Retinal pigment epithelial cell (primary cell): ENCODE results near the gene NEDD4L.

ENCODE experiments used
- DNase-seq: peaks from one replicate; pipeline ENCODE4 v3.0.0-alpha.2; 2010; ENCODE audit warnings: low read depth
- H3K4me3 ChIP-seq: 2 replicates; pipeline ENCODE4 v1.5.1; 2011; ENCODE audit warnings: mild to moderate bottlenecking, low read length, control low read depth, moderate library complexity
- TF ChIP-seq, protein P1 (sequence below): conservative IDR thresholded peaks from 2 replicates; pipeline ENCODE4 v1.5.1; 2011; ENCODE audit warnings: low read depth, low read length, control low read depth, inconsistent platforms

The NEDD4L gene

DNA sequence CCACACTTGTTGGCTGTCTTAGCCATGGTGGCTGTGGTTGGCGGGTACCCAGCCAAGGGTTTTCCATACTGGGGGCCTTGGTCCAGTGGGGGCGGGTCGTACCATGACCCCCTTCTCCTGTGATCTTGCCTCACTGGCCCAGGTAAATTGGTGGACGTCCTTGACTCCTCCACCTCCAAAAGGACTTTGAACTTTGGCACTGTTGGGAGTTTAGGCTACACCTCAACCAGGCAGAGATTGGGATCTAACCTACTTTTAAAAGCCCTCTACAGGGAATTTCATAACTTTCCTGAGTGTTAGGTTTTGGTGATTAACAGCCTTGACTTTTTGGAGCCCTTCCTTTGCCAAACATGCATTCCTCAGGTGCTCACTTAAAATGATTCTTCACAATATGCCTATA, 106.7 kb downstream of the NEDD4L start:
- TF ChIP-seq, protein P1, sequence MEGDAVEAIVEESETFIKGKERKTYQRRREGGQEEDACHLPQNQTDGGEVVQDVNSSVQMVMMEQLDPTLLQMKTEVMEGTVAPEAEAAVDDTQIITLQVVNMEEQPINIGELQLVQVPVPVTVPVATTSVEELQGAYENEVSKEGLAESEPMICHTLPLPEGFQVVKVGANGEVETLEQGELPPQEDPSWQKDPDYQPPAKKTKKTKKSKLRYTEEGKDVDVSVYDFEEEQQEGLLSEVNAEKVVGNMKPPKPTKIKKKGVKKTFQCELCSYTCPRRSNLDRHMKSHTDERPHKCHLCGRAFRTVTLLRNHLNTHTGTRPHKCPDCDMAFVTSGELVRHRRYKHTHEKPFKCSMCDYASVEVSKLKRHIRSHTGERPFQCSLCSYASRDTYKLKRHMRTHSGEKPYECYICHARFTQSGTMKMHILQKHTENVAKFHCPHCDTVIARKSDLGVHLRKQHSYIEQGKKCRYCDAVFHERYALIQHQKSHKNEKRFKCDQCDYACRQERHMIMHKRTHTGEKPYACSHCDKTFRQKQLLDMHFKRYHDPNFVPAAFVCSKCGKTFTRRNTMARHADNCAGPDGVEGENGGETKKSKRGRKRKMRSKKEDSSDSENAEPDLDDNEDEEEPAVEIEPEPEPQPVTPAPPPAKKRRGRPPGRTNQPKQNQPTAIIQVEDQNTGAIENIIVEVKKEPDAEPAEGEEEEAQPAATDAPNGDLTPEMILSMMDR = no peak
- no peak overlapping the region for H3K4me3 ChIP-seq
- no peak for DNase-seq

DNA sequence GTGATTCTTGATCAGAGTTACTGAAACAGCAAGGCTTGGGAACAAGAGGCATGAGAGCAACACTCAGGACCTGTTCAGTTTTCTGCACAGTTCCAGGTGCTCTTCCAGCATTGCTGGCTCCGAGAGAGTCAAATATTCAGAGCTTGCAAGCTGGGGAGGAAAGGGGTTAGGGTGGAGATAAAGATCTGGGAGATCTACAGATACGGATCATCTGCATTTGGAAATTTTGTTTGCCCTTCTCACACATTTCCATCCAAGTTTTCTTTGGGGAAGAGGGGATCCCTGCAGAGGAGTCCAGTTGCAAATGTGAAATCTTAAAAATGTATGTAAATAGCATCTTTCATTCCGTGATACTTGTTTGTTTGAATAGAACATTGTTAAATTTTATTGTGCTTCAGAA, 108.2 kb downstream of the NEDD4L start:
- TF ChIP-seq, protein P1 = no peak
- no peak overlapping the region for H3K4me3 ChIP-seq
- no peak for DNase-seq

DNA sequence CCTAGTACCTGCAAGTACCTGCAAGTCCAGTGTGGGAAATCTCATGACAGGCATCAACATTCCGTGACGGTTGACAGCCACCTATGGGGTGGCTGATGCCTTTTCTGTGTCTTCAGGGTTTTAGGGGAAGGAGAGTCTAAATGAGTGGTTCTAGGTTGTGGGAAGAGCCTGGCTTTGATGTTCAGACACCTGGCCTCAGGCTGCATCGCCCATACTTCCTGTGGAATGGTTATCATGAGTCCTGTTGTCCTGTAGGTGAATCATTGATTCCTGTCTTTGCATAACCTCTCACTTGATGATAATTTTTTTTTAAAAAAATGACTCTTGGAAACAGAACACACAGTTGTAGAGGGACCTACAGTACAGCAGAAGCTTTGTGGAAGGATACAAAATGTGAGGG, 108.9 kb downstream of the NEDD4L start:
- H3K4me3 ChIP-seq = no peak overlapping the region
- DNase-seq = no peak
- TF ChIP-seq, protein P1 = no peak

DNA sequence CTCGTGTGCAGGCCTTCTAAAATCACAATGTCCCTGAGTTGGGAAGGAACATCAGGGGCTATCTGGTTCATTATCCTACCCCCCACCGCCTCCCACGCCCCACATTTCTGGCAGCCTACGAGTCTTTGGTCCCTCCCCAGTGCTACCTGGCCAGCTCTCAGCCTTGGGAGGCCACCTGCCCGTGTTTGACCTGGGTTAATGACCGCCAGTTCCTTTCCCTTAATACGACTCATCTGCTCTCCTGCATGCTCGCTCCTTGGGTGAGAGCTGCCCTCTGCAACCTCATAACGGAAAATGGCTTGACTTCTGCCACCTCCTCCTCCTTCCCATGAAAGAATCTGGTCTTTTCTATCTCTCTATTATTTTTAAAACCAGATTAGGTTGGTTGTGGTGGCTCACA, 112.5 kb downstream of the NEDD4L start:
- no peak for DNase-seq
- TF ChIP-seq, protein P1 = no peak
- no peak overlapping the region for H3K4me3 ChIP-seq

DNA sequence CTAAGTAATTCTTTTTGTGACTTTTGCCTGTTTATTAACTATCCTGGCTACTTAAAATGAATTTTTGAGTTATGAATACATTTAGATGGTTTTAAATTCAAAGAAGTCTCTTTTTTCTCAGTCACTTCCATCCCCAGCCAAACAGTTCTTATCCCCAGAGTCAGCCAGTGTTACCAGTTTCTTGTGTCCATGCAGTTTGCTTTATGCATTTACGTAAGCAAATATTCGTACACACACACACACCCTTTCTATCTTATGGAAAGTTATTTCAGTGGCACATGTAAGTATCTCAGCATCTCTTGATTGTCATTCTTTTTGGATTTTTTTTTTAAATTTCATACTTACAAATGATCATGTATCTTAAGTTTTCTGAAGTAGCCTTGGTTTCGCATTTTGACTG, 113.2 kb downstream of the NEDD4L start:
- TF ChIP-seq, protein P1 = no peak
- H3K4me3 ChIP-seq = no peak overlapping the region
- no peak for DNase-seq

DNA sequence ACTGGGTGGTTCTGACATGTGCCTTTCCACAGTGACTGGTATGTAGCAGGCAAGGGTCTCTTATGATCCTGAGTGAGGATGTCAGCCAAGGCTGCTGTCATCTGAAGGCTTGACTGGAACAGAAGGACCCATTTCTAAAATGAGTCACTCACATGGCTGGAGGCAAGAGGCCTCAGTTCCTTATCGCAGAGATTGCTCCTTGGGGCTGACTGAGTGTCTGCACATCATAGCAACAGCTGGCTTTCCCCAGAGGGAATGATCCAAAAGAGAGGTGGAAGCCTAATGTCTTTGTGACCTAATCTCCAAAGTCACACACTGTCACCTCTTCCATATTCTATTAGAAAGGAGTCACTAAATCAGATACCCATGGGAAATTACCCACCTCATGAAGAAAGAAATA, 114.0 kb downstream of the NEDD4L start:
- DNase-seq = no peak
- TF ChIP-seq, protein P1 = no peak
- H3K4me3 ChIP-seq = no peak overlapping the region

DNA sequence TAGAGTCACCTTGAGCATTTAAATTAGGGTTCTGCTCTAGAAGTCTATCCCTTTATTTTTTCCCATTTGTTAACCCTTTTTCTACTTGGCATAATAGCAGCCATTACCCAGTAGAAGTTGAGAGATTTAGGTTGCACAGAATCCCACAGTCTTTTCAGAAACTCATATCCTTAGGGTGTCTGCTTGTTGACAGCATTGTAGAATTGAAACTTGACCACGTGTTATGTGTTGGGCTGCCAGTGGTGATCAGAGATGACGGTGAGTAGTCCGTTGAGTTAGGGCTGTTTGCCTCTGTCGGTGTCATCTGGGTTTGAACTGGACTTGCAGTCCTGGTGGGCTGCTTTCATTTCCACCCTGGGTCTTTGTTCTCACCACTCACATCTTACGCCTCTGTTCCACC, 114.4 kb downstream of the NEDD4L start:
- no peak for DNase-seq
- TF ChIP-seq, protein P1 = no peak
- no peak overlapping the region for H3K4me3 ChIP-seq
